Measurements from ENCODE around the gene MRPL48. TPM values are rescaled to one million over a fixed set of nuclear protein-coding genes. Genes with fewer than 3 reads are reported as not detected.

The MRPL48 gene
- total and polyA plus RNA-seq, 2 donors from 2014 or later = 27.5 to 79.3 TPM

DNA sequence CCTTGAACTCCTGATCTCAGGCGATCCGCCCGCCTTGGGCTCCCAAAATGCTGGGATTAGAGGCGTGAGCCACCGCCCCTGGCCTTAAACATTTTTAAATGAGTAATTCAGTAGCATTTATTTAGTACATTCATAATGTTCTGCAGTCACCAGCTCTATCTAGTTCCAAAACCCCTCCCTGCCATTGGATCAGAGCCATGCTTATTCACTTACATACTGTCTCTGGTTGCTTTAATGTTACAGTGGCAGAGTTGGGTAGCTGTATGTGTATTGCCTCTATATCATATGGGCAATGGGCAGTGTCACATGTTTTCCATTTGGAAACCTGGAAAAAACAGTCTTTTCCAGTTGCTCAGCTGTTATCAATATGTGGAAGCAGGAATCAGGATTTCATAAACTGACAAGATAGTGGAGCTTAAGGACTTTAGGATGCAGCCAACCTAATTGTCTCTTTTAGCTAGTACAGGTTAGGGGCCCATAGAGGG is 78.5 kb downstream of the MRPL48 start:
- H3K36me3 ChIP-seq (ENCODE audit: control insufficient read depth in 2 of 3, insufficient read depth in 3 of 3, low read length in 3 of 3) = peaks cover 0 to 3% (median 3%) of the 10 kb centered on the region in 3 donors
- no peaks in the 10 kb centered on the region for H3K27me3 ChIP-seq (ENCODE audit: control insufficient read depth, insufficient read depth, low read length)
- H3K27ac ChIP-seq (ENCODE audit: low read depth in 2 of 2, low read length in 2 of 2) = peak overlapping the region; percentile 2 to 67
- H3K4me3 ChIP-seq (ENCODE audit: low read length in 3 of 3) = no peak overlapping the region
- FAIRE-seq (no peak), DNase-seq (peak in 1 of 5 donors; percentile 11)
- intact Hi-C loops (cut with DNase I) = no loop called here
- H3K9me3 ChIP-seq (ENCODE audit: control insufficient read depth in 2 of 3, insufficient read depth in 1 of 3, low read length in 3 of 3) = no peaks in the 10 kb centered on the region
- TF ChIP-seq, protein P1, sequence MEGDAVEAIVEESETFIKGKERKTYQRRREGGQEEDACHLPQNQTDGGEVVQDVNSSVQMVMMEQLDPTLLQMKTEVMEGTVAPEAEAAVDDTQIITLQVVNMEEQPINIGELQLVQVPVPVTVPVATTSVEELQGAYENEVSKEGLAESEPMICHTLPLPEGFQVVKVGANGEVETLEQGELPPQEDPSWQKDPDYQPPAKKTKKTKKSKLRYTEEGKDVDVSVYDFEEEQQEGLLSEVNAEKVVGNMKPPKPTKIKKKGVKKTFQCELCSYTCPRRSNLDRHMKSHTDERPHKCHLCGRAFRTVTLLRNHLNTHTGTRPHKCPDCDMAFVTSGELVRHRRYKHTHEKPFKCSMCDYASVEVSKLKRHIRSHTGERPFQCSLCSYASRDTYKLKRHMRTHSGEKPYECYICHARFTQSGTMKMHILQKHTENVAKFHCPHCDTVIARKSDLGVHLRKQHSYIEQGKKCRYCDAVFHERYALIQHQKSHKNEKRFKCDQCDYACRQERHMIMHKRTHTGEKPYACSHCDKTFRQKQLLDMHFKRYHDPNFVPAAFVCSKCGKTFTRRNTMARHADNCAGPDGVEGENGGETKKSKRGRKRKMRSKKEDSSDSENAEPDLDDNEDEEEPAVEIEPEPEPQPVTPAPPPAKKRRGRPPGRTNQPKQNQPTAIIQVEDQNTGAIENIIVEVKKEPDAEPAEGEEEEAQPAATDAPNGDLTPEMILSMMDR (IDR thresholded peaks at IDR 0.05; ENCODE audit: borderline replicate concordance, extremely low read depth, insufficient read depth) = no peak
- no peak overlapping the region for H3K9ac ChIP-seq (ENCODE audit: low read length in 3 of 3)
- H3K4me1 ChIP-seq (ENCODE audit: control insufficient read depth in 2 of 3, insufficient read depth in 2 of 3, low read depth in 1 of 3, low read length in 3 of 3) = peaks cover 0 to 4% (median 3%) of the 10 kb centered on the region in 3 donors

DNA sequence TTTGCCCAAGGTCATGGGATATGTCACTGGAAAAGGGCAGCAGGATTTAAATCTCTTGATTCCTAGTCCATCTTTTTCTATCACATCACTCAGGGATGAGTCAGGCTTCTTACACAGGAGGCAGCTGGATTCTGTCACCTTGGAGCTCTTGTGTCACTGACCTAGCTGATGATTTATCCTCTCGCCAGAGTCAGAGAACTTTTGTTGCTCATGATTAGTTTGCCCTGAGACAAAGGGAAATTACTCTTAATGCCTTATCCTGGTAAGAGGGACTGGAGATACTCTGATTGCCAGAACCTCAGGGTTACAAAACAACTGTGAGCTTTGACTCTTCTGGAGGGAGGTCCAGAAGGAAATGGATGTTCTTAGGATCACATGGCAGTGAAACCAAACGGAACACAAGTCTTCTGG is 78.9 kb downstream of the MRPL48 start:
- DNase-seq = peak in 4 of 5 donors; percentile 52 to 85 (median 68)

DNA sequence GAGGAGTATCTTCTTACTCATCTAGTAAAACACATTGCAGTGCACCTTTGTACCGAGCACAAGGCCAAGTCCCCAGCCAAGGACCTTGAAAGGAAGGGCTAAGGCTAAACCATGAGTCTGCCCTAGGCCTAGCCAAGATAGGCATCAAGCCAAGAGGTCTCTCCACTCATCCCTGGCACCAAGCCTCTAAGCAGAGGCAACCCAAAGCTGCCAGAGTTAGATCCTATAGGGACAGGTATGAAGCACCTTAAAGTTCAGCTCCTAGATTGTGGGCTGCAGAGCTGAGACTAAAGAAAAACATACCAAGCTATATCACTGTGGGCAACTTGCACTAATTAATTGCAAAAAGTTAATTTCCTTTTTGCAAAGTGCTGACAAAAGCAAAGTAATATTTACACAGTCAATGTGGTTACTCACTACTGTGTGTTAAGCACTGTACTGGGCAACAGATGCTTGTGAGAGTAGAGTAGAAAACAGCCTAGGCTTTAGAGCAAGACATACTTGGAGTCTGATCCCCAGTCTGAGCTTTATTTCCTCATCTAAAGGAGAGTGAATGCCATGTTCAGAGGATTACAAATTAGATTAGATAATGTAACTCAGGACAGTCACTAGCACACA is 81.8 kb downstream of the MRPL48 start:
- Histone ChIP-seq H3K4me1 (ENCODE audit: control insufficient read depth in 2 of 3, insufficient read depth in 2 of 3, low read depth in 1 of 3, low read length in 3 of 3) (peaks cover 0 to 4% (median 3%) of the 10 kb centered on the region in 3 donors), H3K9me3 (ENCODE audit: control insufficient read depth in 2 of 3, insufficient read depth in 1 of 3, low read length in 3 of 3) (no peaks in the 10 kb centered on the region), H3K27me3 (ENCODE audit: control insufficient read depth, insufficient read depth, low read length) (no peaks in the 10 kb centered on the region), H3K4me3 (ENCODE audit: low read length in 3 of 3) (no peak overlapping the region), H3K36me3 (ENCODE audit: control insufficient read depth in 2 of 3, insufficient read depth in 3 of 3, low read length in 3 of 3) (peaks cover 5 to 11% (median 7%) of the 10 kb centered on the region in 3 donors), H3K27ac (ENCODE audit: low read depth in 2 of 2, low read length in 2 of 2) (no peak overlapping the region), H3K9ac (ENCODE audit: low read length in 3 of 3) (no peak overlapping the region)
- intact Hi-C loops (cut with DNase I) = no loop called here
- DNase-seq (peak in 1 of 5 donors; percentile 5), FAIRE-seq (no peak)
- TF ChIP-seq, protein P1 (IDR thresholded peaks at IDR 0.05; ENCODE audit: borderline replicate concordance, extremely low read depth, insufficient read depth) = no peak

More for the DNA sequence above, 78.9 kb downstream of the MRPL48 start:
- Histone ChIP-seq H3K27me3 (ENCODE audit: control insufficient read depth, insufficient read depth, low read length) (no peaks in the 10 kb centered on the region), H3K9me3 (ENCODE audit: control insufficient read depth in 2 of 3, insufficient read depth in 1 of 3, low read length in 3 of 3) (no peaks in the 10 kb centered on the region), H3K4me3 (ENCODE audit: low read length in 3 of 3) (no peak overlapping the region), H3K4me1 (ENCODE audit: control insufficient read depth in 2 of 3, insufficient read depth in 2 of 3, low read depth in 1 of 3, low read length in 3 of 3) (peaks cover 0 to 4% (median 3%) of the 10 kb centered on the region in 3 donors), H3K9ac (ENCODE audit: low read length in 3 of 3) (no peak overlapping the region), H3K27ac (ENCODE audit: low read depth in 2 of 2, low read length in 2 of 2) (peak overlapping the region; percentile 2 to 67), H3K36me3 (ENCODE audit: control insufficient read depth in 2 of 3, insufficient read depth in 3 of 3, low read length in 3 of 3) (peaks cover 0 to 5% (median 3%) of the 10 kb centered on the region in 3 donors)
- TF ChIP-seq, protein P1 (IDR thresholded peaks at IDR 0.05; ENCODE audit: borderline replicate concordance, extremely low read depth, insufficient read depth) = no peak
- intact Hi-C loops (cut with DNase I) = no loop called here
- FAIRE-seq = no peak
